Panc1 (cell line): ENCODE results near the gene ZNF521.

ENCODE experiments used
- POLR2AphosphoS5 ChIP-seq: IDR thresholded peaks from 2 replicates; pipeline ENCODE4 v1.6.1; 2012; ENCODE audit warnings: mild to moderate bottlenecking, low read depth, low read length, moderate library complexity
- TF ChIP-seq, protein P1 (sequence below): fragments of 450-650 bp; IDR thresholded peaks from 2 replicates; pipeline ENCODE4 v1.5.1; 2017; ENCODE audit warnings: mild to moderate bottlenecking
- TF ChIP-seq, protein P2 (sequence below), 2 experiments: IDR thresholded peaks; 2 replicates each; pipeline ENCODE4 v1.6.1; 2011 to 2012; ENCODE audit warnings: low read depth in 2 of 2, control low read depth in 1 of 2, low read length in 1 of 2, mild to moderate bottlenecking in 1 of 2, moderate library complexity in 1 of 2; ENCODE audit not compliant: insufficient read depth in 1 of 2

DNA sequence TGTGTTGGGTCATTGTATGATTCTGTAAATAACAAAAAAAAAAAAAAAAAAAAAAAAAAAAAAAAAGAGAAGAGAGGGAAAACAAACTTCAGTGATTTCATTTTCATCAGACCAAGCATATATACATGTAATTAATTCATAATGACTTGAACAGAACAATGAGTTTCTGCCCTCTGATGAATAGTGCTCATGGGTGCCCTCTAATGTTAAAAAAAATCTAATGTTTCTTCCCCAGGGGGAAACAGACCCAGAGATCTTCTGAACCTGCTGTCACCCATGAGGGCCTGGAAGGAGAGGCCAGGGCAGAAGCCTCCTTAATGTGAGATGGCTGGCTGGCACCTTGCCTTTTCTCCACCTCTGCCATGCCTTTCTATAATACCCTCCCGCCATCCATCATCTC is 289.2 kb downstream of the ZNF521 start:
- TF ChIP-seq, protein P1, sequence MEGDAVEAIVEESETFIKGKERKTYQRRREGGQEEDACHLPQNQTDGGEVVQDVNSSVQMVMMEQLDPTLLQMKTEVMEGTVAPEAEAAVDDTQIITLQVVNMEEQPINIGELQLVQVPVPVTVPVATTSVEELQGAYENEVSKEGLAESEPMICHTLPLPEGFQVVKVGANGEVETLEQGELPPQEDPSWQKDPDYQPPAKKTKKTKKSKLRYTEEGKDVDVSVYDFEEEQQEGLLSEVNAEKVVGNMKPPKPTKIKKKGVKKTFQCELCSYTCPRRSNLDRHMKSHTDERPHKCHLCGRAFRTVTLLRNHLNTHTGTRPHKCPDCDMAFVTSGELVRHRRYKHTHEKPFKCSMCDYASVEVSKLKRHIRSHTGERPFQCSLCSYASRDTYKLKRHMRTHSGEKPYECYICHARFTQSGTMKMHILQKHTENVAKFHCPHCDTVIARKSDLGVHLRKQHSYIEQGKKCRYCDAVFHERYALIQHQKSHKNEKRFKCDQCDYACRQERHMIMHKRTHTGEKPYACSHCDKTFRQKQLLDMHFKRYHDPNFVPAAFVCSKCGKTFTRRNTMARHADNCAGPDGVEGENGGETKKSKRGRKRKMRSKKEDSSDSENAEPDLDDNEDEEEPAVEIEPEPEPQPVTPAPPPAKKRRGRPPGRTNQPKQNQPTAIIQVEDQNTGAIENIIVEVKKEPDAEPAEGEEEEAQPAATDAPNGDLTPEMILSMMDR: peak; percentile 36
- TF ChIP-seq, protein P2, sequence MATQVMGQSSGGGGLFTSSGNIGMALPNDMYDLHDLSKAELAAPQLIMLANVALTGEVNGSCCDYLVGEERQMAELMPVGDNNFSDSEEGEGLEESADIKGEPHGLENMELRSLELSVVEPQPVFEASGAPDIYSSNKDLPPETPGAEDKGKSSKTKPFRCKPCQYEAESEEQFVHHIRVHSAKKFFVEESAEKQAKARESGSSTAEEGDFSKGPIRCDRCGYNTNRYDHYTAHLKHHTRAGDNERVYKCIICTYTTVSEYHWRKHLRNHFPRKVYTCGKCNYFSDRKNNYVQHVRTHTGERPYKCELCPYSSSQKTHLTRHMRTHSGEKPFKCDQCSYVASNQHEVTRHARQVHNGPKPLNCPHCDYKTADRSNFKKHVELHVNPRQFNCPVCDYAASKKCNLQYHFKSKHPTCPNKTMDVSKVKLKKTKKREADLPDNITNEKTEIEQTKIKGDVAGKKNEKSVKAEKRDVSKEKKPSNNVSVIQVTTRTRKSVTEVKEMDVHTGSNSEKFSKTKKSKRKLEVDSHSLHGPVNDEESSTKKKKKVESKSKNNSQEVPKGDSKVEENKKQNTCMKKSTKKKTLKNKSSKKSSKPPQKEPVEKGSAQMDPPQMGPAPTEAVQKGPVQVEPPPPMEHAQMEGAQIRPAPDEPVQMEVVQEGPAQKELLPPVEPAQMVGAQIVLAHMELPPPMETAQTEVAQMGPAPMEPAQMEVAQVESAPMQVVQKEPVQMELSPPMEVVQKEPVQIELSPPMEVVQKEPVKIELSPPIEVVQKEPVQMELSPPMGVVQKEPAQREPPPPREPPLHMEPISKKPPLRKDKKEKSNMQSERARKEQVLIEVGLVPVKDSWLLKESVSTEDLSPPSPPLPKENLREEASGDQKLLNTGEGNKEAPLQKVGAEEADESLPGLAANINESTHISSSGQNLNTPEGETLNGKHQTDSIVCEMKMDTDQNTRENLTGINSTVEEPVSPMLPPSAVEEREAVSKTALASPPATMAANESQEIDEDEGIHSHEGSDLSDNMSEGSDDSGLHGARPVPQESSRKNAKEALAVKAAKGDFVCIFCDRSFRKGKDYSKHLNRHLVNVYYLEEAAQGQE (IDR thresholded peaks at IDR 0.05; ENCODE audit: insufficient read depth in 1 of 2, low read depth in 2 of 2, low read length in 1 of 2): no peak
- TF ChIP-seq POLR2AphosphoS5: no peak
